A549 (cell line): ENCODE data around the gene PDPK1. TPM values are rescaled to one million over a fixed set of nuclear protein-coding genes. Genes with fewer than 3 reads are reported as not detected.

Source experiments
- ATAC-seq, 2 experiments: fragments of 200-7000 bp in 1 of 2; fragments of >200 bp in 1 of 2; cut with Nextera tagmentation in 1 of 2; cut with Tn5 transposase in 1 of 2; 3 replicates each; pipeline versions ENCODE4 v1.8.0 to v1.9.1; 2018 to 2020; ENCODE audit warnings: mild to moderate bottlenecking in 1 of 2, moderate library complexity in 1 of 2
- CTCF ChIA-PET: fragments of 300-600 bp; sonication (Branson Sonifier 250); formaldehyde crosslinking; extraction: SDS; loops from one replicate; lab custom pipeline; 2021; ENCODE audit warnings: antibody characterized with exemption, inconsistent platforms; lab: Yijun Ruan, JAX
- POLR2A ChIA-PET: fragments of 350-600 bp; formaldehyde crosslinking; extraction: SDS; loops from one replicate; lab custom pipeline; 2021; ENCODE audit warnings: antibody characterized with exemption, inconsistent platforms; lab: Yijun Ruan, JAX
- DNase-seq, 2 experiments: peaks; one replicate each; pipeline versions ENCODE4 v3.0.0 to v3.0.0-alpha.2; 2011 to 2016; ENCODE audit warnings: low read depth in 1 of 2, low spot score in 1 of 2
- FAIRE-seq: peaks from 2 replicates; lab custom pipeline; 2011; peaks lifted over from hg19 to GRCh38; lab: Jason Lieb, UNC
- H3K27ac ChIP-seq, 2 experiments: fragments of >200 bp; sonication (Bioruptor Twin); formaldehyde crosslinking; 3 replicates each; pipeline ENCODE4 v1.5.1; 2016 to 2017
- H3K4me1 ChIP-seq: fragments of >200 bp; sonication (Bioruptor Twin); formaldehyde crosslinking; 3 replicates; pipeline ENCODE4 v1.6.1; 2016
- H3K4me2 ChIP-seq: fragments of >200 bp; sonication (Bioruptor Twin); formaldehyde crosslinking; 3 replicates; pipeline ENCODE4 v1.6.1; 2016
- H3K4me3 ChIP-seq: fragments of >200 bp; sonication (Bioruptor Twin); formaldehyde crosslinking; 3 replicates; pipeline ENCODE4 v1.5.1; 2016
- H3K9me3 ChIP-seq: fragments of >200 bp; sonication (Bioruptor Twin); formaldehyde crosslinking; 3 replicates; pipeline ENCODE4 v1.6.1; 2016
- ATOH8 ChIP-seq: fragments of 250-450 bp; sonication (Bioruptor Pico); IDR thresholded peaks from 2 replicates; pipeline ENCODE4 v1.5.0; 2020; ENCODE audit warnings: low read depth, mild to moderate bottlenecking, moderate library complexity
- BHLHE40 ChIP-seq: IDR thresholded peaks from 2 replicates; pipeline ENCODE4 v1.6.1; 2012; ENCODE audit warnings: low read depth, low read length, inconsistent platforms
- CEBPB ChIP-seq, 2 experiments: fragments of >200 bp in 1 of 2; sonication (Bioruptor Twin) in 1 of 2; formaldehyde crosslinking in 1 of 2; IDR thresholded peaks; 2 replicates each; pipeline ENCODE4 v1.6.1; 2012 to 2016
- E2F6 ChIP-seq: IDR thresholded peaks from 2 replicates; pipeline ENCODE4 v1.6.1; 2012; ENCODE audit warnings: low read depth, borderline replicate concordance
- EP300 ChIP-seq, 2 experiments: fragments of >200 bp; sonication (Bioruptor Twin); formaldehyde crosslinking; IDR thresholded peaks; 2 replicates in 1 of 2; 3 replicates in 1 of 2; pipeline ENCODE4 v1.6.1; 2016 to 2017
- FOSB ChIP-seq: fragments of 250-450 bp; sonication (Bioruptor Pico); IDR thresholded peaks from 2 replicates; pipeline ENCODE4 v1.5.0; 2020; ENCODE audit warnings: mild to moderate bottlenecking, moderate library complexity
- FOSL2 ChIP-seq, 2 experiments: fragments of 450-650 bp in 1 of 2; fragments of >200 bp in 1 of 2; sonication (Bioruptor Twin) in 1 of 2; formaldehyde crosslinking; IDR thresholded peaks; 2 replicates each; pipeline versions ENCODE4 v1.5.0 to v1.6.1; 2016 to 2020; ENCODE audit warnings: mild to moderate bottlenecking in 1 of 2, moderate library complexity in 1 of 2
- GATA3 ChIP-seq: IDR thresholded peaks from 2 replicates; pipeline ENCODE4 v1.6.1; 2012; ENCODE audit warnings: borderline replicate concordance
- HDAC2 ChIP-seq: fragments of 200-600 bp; sonication (generic); IDR thresholded peaks from 2 replicates; pipeline ENCODE4 v1.6.1; 2016
- HES2 ChIP-seq: fragments of >200 bp; sonication (Bioruptor Twin); formaldehyde crosslinking; IDR thresholded peaks from 2 replicates; pipeline ENCODE4 v1.6.1; 2016
- HEYL ChIP-seq: fragments of 250-450 bp; sonication (Bioruptor Pico); IDR thresholded peaks from 2 replicates; pipeline ENCODE4 v1.8.0; 2021; ENCODE audit warnings: mild to moderate bottlenecking, moderate library complexity
- JUN ChIP-seq, 2 experiments: fragments of >200 bp; sonication (Bioruptor Twin); formaldehyde crosslinking; IDR thresholded peaks; 2 replicates in 1 of 2; 3 replicates in 1 of 2; pipeline ENCODE4 v1.6.1; 2016 to 2017
- KDM5A ChIP-seq: fragments of 200-600 bp; sonication (generic); IDR thresholded peaks from 2 replicates; pipeline ENCODE4 v1.6.1; 2016; ENCODE audit warnings: antibody characterized with exemption, mild to moderate bottlenecking
- NFE2L2 ChIP-seq: fragments of 150-350 bp; conservative IDR thresholded peaks from 2 replicates; pipeline ENCODE4 v1.6.1; 2014; ENCODE audit warnings: low read length
- NPAS2 ChIP-seq: fragments of 250-450 bp; sonication (Bioruptor Pico); IDR thresholded peaks from 2 replicates; pipeline ENCODE4 v1.8.0; 2022; ENCODE audit warnings: mild to moderate bottlenecking, moderate library complexity, borderline replicate concordance
- NR3C1 ChIP-seq: fragments of >200 bp; sonication (Bioruptor Twin); formaldehyde crosslinking; IDR thresholded peaks from 3 replicates; pipeline ENCODE4 v1.6.1; 2017
- PBX3 ChIP-seq: IDR thresholded peaks from 2 replicates; pipeline ENCODE4 v1.6.1; 2012
- POLR2A ChIP-seq: IDR thresholded peaks from 2 replicates; pipeline ENCODE4 v1.6.1; 2012; ENCODE audit warnings: mild to moderate bottlenecking, low read length
- RARB ChIP-seq: fragments of 250-450 bp; sonication (Bioruptor Pico); IDR thresholded peaks from 2 replicates; pipeline ENCODE4 v1.8.0; 2021; ENCODE audit warnings: mild to moderate bottlenecking, moderate library complexity
- RFX5 ChIP-seq: fragments of 450-650 bp; IDR thresholded peaks from 2 replicates; pipeline ENCODE4 v1.7.1; 2014; ENCODE audit warnings: antibody characterized with exemption, mild to moderate bottlenecking, moderate library complexity
- RNF2 ChIP-seq: fragments of 200-600 bp; sonication (generic); IDR thresholded peaks from 2 replicates; pipeline ENCODE4 v1.6.1; 2016; ENCODE audit warnings: low read depth, mild to moderate bottlenecking, antibody characterized with exemption, moderate library complexity, borderline replicate concordance
- SMC3 ChIP-seq: fragments of >200 bp; sonication (Bioruptor Twin); formaldehyde crosslinking; IDR thresholded peaks from 3 replicates; pipeline ENCODE4 v1.6.1; 2018; ENCODE audit warnings: inconsistent platforms
- USF2 ChIP-seq: fragments of 450-650 bp; IDR thresholded peaks from 2 replicates; pipeline ENCODE4 v1.6.1; 2014; ENCODE audit warnings: antibody characterized with exemption
- ZC3H11A ChIP-seq: fragments of 450-650 bp; IDR thresholded peaks from 2 replicates; pipeline ENCODE4 v1.6.1; 2014; ENCODE audit warnings: antibody characterized with exemption, mild to moderate bottlenecking
- ZFP36 ChIP-seq: fragments of 450-650 bp; IDR thresholded peaks from 2 replicates; pipeline ENCODE4 v1.6.1; 2014; ENCODE audit warnings: borderline replicate concordance; ENCODE audit not compliant: partially characterized antibody
- WGBS: methylation state at CpG from one replicate; pipeline ENCODE4 v1.1.6; 2017; ENCODE audit errors: missing lambda C conversion rate; 5-methylcytosine and 5-hydroxymethylcytosine counted together
- polyA plus RNA-seq, 4 experiments: library from polyadenylated mRNA; depleted of rRNA in 3 of 4; stranded (reverse); fragments of >200 nt; fragmentation: RNase III in 1 of 4; extraction: RNeasy Plus Mini Kit Qiagen cat#74134 plus additional on column Dnase treatment in 1 of 4; gene quantifications; 2 replicates in 3 of 4; 3 replicates in 1 of 4; pipeline ENCODE4 v1.2.3, GENCODE V29; 2011 to 2017

PDPK1 gene
- polyA plus RNA-seq, 2 of the 4 experiments (the other 2 are of a cell fraction) = 17.7 to 29.7 TPM

- H3K4me1 ChIP-seq = peaks cover 29% of the 10 kb centered on the region
- TF ChIP-seq PBX3 (no peak), KDM5A (no peak)
- ATAC-seq (no peak), FAIRE-seq (no peak), DNase-seq (no peak)
- CTCF ChIA-PET = interaction anchor here (8.0 kb wide), 1 partner anchor 10 kb away, joined by 91 read pairs; no protein-coding TSS in a partner anchor
- POLR2A ChIA-PET = interaction anchor here (1.0 kb wide), 1 partner anchor 11 kb away, joined by 3 read pairs; no protein-coding TSS in a partner anchor
- no peak overlapping the region for H3K4me3 ChIP-seq
- 92% methylated on average over 13 of the region's 17 CpGs for WGBS
- H3K9me3 ChIP-seq = no peaks in the 10 kb centered on the region
- H3K27ac ChIP-seq = no peak overlapping the region; a peak in 1 of 6 replicates
- H3K4me2 ChIP-seq = no peak overlapping the region
These were observed 25.7 kb upstream of the PDPK1 start for GRCh38 chr16:2511996-2512734.

GRCh38 chr16:2512735-2513404 lies 25.0 kb upstream of the PDPK1 start:
- H3K4me3 ChIP-seq = peak overlapping the region; percentile 84
- TF ChIP-seq KDM5A = no peak
- no peak for TF ChIP-seq NPAS2 (CRISPR knock-in tag)
- no peak for TF ChIP-seq EP300 (IDR thresholded peaks at IDR 0.05)
- TF ChIP-seq HES2 = no peak
- TF ChIP-seq ATOH8 (CRISPR knock-in tag) = no peak
- TF ChIP-seq HDAC2 = no peak
- no peak for TF ChIP-seq ZFP36
- no peak for TF ChIP-seq RARB (CRISPR knock-in tag)
- no peak for TF ChIP-seq CEBPB (IDR thresholded peaks at IDR 0.05)
- TF ChIP-seq FOSB (CRISPR knock-in tag) = no peak
- TF ChIP-seq, all 56 proteins: peak for 0
- Histone ChIP-seq H3K4me2 (peak overlapping the region; percentile 99), H3K27ac (peak overlapping the region; percentile 98 to 99), H3K9me3 (no peaks in the 10 kb centered on the region), H3K4me1 (peaks cover 29% of the 10 kb centered on the region)
- CTCF ChIA-PET = interaction anchor here (8.0 kb wide), 1 partner anchor 11 kb away, joined by 91 read pairs; no protein-coding TSS in a partner anchor
- DNase-seq = no peak
- ATAC-seq = peak in 1 of 2 experiments; percentile 6; a peak in 2 of 6 replicates
- POLR2A ChIA-PET = interaction anchor here (1.0 kb wide), 1 partner anchor 11 kb away, joined by 3 read pairs; no protein-coding TSS in a partner anchor
- 71% methylated on average over 15 of the region's 15 CpGs for WGBS
- FAIRE-seq = no peak

GRCh38 chr16:2513405-2514332 lies 24.2 kb upstream of the PDPK1 start, which contains the start of gene ATP6V0C:
ATP6V0C (plus strand) TSS chr16:2513952; CDS start chr16:2514104, 152 bp downstream.
- POLR2A ChIA-PET = no interaction called here
- CTCF ChIA-PET = interaction anchor here (2.4 to 8.0 kb wide), 2 partner anchors 12 to 18 kb away, joined by 8 to 91 read pairs; partner anchors contain the start of gene CEMP1
- WGBS = 40% methylated on average over 16 of the region's 122 CpGs
- Histone ChIP-seq H3K9me3 (no peaks in the 10 kb centered on the region), H3K27ac (peak within 1 kb of the TSS; percentile 98 to 99), H3K4me1 (peaks cover 29% of the 10 kb centered on the region), H3K4me2 (peak within 1 kb of the TSS; percentile 99), H3K4me3 (peak within 1 kb of the TSS; percentile 84)
- no peak for FAIRE-seq
- peak; percentile 86 for DNase-seq
- peak; percentile 67 to 87 for ATAC-seq
- TF ChIP-seq NR3C1 (no peak), USF2 (peak; percentile 78), POLR2A (peak; percentile 90), KDM5A (peak; percentile 53; the same call in 1 of the 2 replicates), JUN (IDR thresholded peaks at IDR 0.05) (peak; percentile 64 to 94; a peak in 3 of 5 replicates), E2F6 (peak; percentile 68), FOSB (CRISPR knock-in tag) (no peak), NFE2L2 (no peak), HEYL (CRISPR knock-in tag) (no peak), BHLHE40 (peak; percentile 66), FOSL2 (IDR thresholded peaks at IDR 0.05) (no peak), FOSL2 (CRISPR knock-in tag; IDR thresholded peaks at IDR 0.05) (peak; percentile 26; the same call in 1 of the 2 replicates), RFX5 (0 out of 2 replicates have a peak, but pooled peaks have one; percentile 27), SMC3 (no peak), ZC3H11A (no peak), RNF2 (0 out of 2 replicates have a peak, but pooled peaks have one; percentile 76), GATA3 (no peak)
